GM19193 (cell line): ENCODE results near the gene FAM209A.
"Not testable (repeated sequence)": the region's sequence is repeated elsewhere in the genome, so short reads cannot be mapped to it uniquely, and the experiment has no call there.

Experiments used
- POLR2A ChIP-seq: IDR thresholded peaks from 4 replicates; pipeline ENCODE4 v1.6.1; 2011; ENCODE audit not compliant: insufficient read depth, insufficient read length; ENCODE audit errors: extremely low read depth

Gene FAM209A

GRCh38 chr20:56519551-56519950 lies 5.0 kb upstream of the FAM209A start:
- no peak for TF ChIP-seq POLR2A

- TF ChIP-seq POLR2A = no peak
Observed at GRCh38 chr20:56520180-56520579, 4.4 kb upstream of the FAM209A start.

GRCh38 chr20:56522311-56522710 lies 2.2 kb upstream of the FAM209A start:
- no peak for TF ChIP-seq POLR2A

- TF ChIP-seq POLR2A = no peak
Observed at GRCh38 chr20:56527521-56527920, 3.0 kb downstream of the FAM209A start.

- not testable (repeated sequence) for TF ChIP-seq POLR2A
Observed at GRCh38 chr20:56532946-56533345, 8.4 kb downstream of the FAM209A start, which contains the start of gene FAM209B. Gene FAM209B (plus strand): TSS chr20:56533246. CDS start chr20:56533342, 96 bp downstream.

GRCh38 chr20:56537997-56538396 lies 13.5 kb downstream of the FAM209A start:
- no peak for TF ChIP-seq POLR2A

- no peak for TF ChIP-seq POLR2A
Observed at GRCh38 chr20:56540415-56540814, 15.9 kb downstream of the FAM209A start.

GRCh38 chr20:56542489-56543030 lies 18.0 kb downstream of the FAM209A start:
- TF ChIP-seq POLR2A = no peak

GRCh38 chr20:56551571-56551970 lies 27.0 kb downstream of the FAM209A start:
- TF ChIP-seq POLR2A = no peak

- TF ChIP-seq POLR2A = no peak
Observed at GRCh38 chr20:56552911-56553629, 28.5 kb downstream of the FAM209A start.

GRCh38 chr20:56554869-56555268 lies 30.3 kb downstream of the FAM209A start:
- TF ChIP-seq POLR2A = no peak

- no peak for TF ChIP-seq POLR2A
Observed at GRCh38 chr20:56558968-56559367, 34.4 kb downstream of the FAM209A start.

- no peak for TF ChIP-seq POLR2A
Observed at GRCh38 chr20:56565511-56565910, 41.0 kb downstream of the FAM209A start.

- TF ChIP-seq POLR2A = no peak
Observed at GRCh38 chr20:56566621-56567020, 42.1 kb downstream of the FAM209A start.

GRCh38 chr20:56570832-56571231 lies 46.3 kb downstream of the FAM209A start:
- TF ChIP-seq POLR2A = no peak

GRCh38 chr20:56572172-56572571 lies 47.6 kb downstream of the FAM209A start:
- TF ChIP-seq POLR2A = no peak
